Activated CD4-positive, CD25-positive, alpha-beta regulatory T cell treated with anti-CD3 and anti-CD28 coated beads, Interleukin-2, amount 50 U/mL, for 16 hours (primary cell): ENCODE results near the gene MAL.

Source experiments
- DNase-seq: peaks from one replicate; pipeline ENCODE4 v3.0.0-alpha.2; 2020; ENCODE audit warnings: low read depth, low spot score

The MAL gene

GRCh38 chr2:94996305-94997100 is 29.0 kb upstream of the MAL start:
- DNase-seq: no peak

- DNase-seq: no peak
Observed at GRCh38 chr2:94997981-94998930, 27.3 kb upstream of the MAL start.

GRCh38 chr2:94999431-94999883 is 26.1 kb upstream of the MAL start:
- DNase-seq: no peak

- DNase-seq: no peak
Observed at GRCh38 chr2:95001051-95001562, 24.4 kb upstream of the MAL start.

GRCh38 chr2:95001701-95002100 is 23.8 kb upstream of the MAL start:
- no peak for DNase-seq

GRCh38 chr2:95002498-95002897 is 23.0 kb upstream of the MAL start:
- no peak for DNase-seq

GRCh38 chr2:95004287-95004686 is 21.2 kb upstream of the MAL start:
- no peak for DNase-seq

- DNase-seq: no peak
Observed at GRCh38 chr2:95004711-95005110, 20.8 kb upstream of the MAL start.

GRCh38 chr2:95005726-95006125 is 19.8 kb upstream of the MAL start:
- DNase-seq: no peak

GRCh38 chr2:95006588-95006987 is 18.9 kb upstream of the MAL start:
- no peak for DNase-seq

- DNase-seq: no peak
Observed at GRCh38 chr2:95007031-95007609, 18.4 kb upstream of the MAL start.

GRCh38 chr2:95007822-95008221 is 17.7 kb upstream of the MAL start:
- DNase-seq: no peak

GRCh38 chr2:95008306-95008705 is 17.2 kb upstream of the MAL start:
- DNase-seq: no peak

GRCh38 chr2:95008996-95009395 is 16.5 kb upstream of the MAL start:
- DNase-seq: no peak

- DNase-seq: no peak
Observed at GRCh38 chr2:95009412-95009811, 16.1 kb upstream of the MAL start.

GRCh38 chr2:95010126-95010525 is 15.4 kb upstream of the MAL start:
- DNase-seq: no peak

GRCh38 chr2:95010718-95011117 is 14.8 kb upstream of the MAL start:
- DNase-seq: no peak

- no peak for DNase-seq
Observed at GRCh38 chr2:95012881-95013550, 12.5 kb upstream of the MAL start.

GRCh38 chr2:95013726-95014125 is 11.8 kb upstream of the MAL start:
- DNase-seq: no peak

- no peak for DNase-seq
Observed at GRCh38 chr2:95014126-95014708, 11.3 kb upstream of the MAL start.

- DNase-seq: no peak
Observed at GRCh38 chr2:95015261-95015912, 10.1 kb upstream of the MAL start.
